Right renal cortex interstitium (tissue), 3 donors: ENCODE results near the gene DLGAP4. TPM values are rescaled to one million over a fixed set of nuclear protein-coding genes. Genes with fewer than 3 reads are reported as not detected.

Experiments
- DNase-seq, 3 donors: peaks; one replicate each; pipeline ENCODE4 v3.0.0-alpha.2; 2013; ENCODE audit warnings: low read depth in 3 of 3, low spot score in 2 of 3
- polyA plus RNA-seq, 3 donors: library from polyadenylated mRNA; unstranded; fragments of 120-200 nt; gene quantifications; one replicate each; pipeline ENCODE4 v1.2.1, GENCODE V29; 2013; ENCODE audit not compliant: insufficient read length in 3 of 3

DLGAP4 gene
- polyA plus RNA-seq, 3 donors: 42.9 to 49.1 (median 48.1) TPM

- peak in 2 of 3 donors; percentile 89 for DNase-seq
Observed at GRCh38 chr20:36573103-36573797, 267.1 kb downstream of the DLGAP4 start, which contains the start of gene TGIF2. TSS of gene TGIF2 (plus strand) at chr20:36573597. CDS start at chr20:36578775, 5,178 bp downstream.

GRCh38 chr20:36573798-36574365, 267.7 kb downstream of the DLGAP4 start:
- peak in 1 of 3 donors; percentile 27 for DNase-seq

- DNase-seq: peak; percentile 61 to 67 (median 67)
Observed at GRCh38 chr20:36574366-36575135, 268.4 kb downstream of the DLGAP4 start.

- DNase-seq: no peak
Observed at GRCh38 chr20:36576081-36576445, 269.9 kb downstream of the DLGAP4 start.

Other genes starting within 250 kb of the DLGAP4 start
- gene EPB41L1, start 151.6 kb upstream of the DLGAP4 start, polyA plus RNA-seq: 10 to 100 TPM; 67.5 to 72.0 (median 72.0) TPM
- 10 to 100 TPM; 43.7 to 46.0 (median 44.7) TPM for gene AAR2, start 69.9 kb upstream of the DLGAP4 start, polyA plus RNA-seq
- gene MYL9, start 235.2 kb downstream of the DLGAP4 start, polyA plus RNA-seq: 100 to 1,000 TPM; 196 to 241 (median 211) TPM